GM12875 (cell line): ENCODE measurements around the gene SLC22A23.

ENCODE experiments used
- H3K4me3 ChIP-seq: one replicate; pipeline ENCODE4 v1.5.1; 2011; ENCODE audit warnings: low read depth, low read length, control low read depth
- TF ChIP-seq, protein P1 (sequence below): IDR thresholded peaks from 2 replicates; pipeline ENCODE4 v1.5.1; 2011; ENCODE audit warnings: low read depth, mild to moderate bottlenecking, control low read depth, inconsistent platforms, low read length, moderate library complexity, borderline replicate concordance; ENCODE audit not compliant: insufficient read depth

SLC22A23 gene

DNA sequence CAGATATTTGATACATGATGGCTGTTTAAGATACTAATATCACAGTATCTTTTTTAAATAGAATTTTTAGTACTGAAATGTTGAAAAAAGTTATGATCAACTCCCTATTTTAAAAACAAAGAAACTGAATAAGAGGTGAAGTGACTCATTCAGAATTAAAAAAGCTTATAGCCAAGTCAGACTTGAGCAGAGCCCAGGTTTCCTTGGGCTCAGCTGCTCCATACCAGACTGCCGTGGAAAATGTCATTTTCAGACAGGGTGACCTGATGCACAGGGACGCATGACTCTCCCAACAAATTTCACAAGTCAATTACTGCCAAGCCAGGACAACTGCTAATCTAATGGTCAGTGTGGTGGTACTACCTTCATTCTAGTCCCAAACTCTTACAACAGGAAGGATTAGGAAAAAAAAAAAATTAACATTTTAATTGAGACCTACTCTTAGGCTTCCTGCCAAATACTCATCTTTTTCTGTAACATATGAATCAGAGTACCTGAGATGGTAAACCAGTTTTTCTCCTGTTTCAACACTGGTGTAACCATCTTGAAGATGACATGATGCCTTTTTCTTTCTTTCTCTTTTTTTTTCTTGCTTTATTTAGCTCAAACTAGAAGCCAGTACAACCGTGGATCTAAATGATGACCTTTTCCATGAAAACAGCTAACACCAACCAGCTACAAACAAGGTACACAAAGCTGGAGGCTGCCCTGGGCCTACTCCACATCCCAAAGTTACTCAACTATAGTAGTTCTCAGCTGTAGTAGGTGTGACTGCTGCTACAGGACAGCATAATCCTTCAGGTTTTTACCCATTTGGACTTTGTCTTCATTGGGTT, 30.5 kb downstream of the SLC22A23 start:
- TF ChIP-seq, protein P1, sequence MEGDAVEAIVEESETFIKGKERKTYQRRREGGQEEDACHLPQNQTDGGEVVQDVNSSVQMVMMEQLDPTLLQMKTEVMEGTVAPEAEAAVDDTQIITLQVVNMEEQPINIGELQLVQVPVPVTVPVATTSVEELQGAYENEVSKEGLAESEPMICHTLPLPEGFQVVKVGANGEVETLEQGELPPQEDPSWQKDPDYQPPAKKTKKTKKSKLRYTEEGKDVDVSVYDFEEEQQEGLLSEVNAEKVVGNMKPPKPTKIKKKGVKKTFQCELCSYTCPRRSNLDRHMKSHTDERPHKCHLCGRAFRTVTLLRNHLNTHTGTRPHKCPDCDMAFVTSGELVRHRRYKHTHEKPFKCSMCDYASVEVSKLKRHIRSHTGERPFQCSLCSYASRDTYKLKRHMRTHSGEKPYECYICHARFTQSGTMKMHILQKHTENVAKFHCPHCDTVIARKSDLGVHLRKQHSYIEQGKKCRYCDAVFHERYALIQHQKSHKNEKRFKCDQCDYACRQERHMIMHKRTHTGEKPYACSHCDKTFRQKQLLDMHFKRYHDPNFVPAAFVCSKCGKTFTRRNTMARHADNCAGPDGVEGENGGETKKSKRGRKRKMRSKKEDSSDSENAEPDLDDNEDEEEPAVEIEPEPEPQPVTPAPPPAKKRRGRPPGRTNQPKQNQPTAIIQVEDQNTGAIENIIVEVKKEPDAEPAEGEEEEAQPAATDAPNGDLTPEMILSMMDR = no peak
- H3K4me3 ChIP-seq = no peak overlapping the region

DNA sequence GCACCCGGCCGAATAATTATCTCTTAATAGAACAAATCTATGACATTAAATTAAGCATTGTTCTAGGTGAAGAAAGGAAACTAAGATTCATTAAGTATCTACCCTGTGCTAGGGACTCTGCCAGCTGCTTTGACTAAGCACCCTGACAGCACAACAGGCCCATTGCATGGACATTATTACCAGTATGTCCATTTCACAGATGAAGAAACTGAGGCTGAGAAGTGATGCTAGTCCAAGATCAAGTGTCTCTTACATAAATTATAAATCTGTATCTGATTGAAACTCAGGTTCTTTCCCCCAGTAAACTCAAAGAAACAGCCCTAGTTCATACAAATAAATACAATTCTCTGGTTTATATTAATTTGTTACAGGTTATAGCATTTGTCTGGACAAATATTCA, 31.3 kb downstream of the SLC22A23 start:
- H3K4me3 ChIP-seq = no peak overlapping the region
- TF ChIP-seq, protein P1 = no peak

DNA sequence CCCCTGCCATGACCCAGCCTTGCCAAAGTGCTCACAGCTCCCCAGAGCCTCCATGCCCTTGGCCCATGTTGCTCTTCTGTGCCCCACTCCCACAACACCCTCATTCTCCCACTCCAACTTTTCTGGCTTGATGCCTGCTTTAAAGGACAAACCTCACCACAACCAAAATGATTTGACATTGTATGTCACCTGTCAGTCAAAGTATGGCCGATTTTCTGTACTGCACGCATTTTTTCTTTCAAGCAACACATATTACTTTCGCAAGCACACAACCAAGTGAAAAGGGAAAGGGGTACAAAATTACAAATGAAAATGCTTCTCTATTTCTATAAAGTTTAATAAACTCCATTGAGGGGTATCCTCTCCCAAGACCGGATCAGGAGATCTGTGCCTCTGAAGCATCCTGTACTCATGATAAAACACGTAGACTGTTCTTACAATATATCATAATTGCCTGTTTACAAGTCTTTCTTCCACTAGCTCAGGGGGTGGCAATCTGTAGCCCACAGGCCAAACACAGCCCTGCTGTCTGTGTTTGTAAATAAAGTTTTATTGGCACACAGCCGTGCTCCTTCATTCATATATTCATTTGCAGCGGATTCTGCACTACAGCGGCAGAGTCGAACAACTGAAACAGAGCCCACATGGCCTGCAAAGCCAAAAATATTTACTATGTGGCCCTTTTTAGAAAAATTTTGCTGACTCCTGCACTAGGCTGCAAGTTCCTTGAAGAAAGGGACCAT, 32.5 kb downstream of the SLC22A23 start:
- no peak overlapping the region for H3K4me3 ChIP-seq
- TF ChIP-seq, protein P1 = no peak

DNA sequence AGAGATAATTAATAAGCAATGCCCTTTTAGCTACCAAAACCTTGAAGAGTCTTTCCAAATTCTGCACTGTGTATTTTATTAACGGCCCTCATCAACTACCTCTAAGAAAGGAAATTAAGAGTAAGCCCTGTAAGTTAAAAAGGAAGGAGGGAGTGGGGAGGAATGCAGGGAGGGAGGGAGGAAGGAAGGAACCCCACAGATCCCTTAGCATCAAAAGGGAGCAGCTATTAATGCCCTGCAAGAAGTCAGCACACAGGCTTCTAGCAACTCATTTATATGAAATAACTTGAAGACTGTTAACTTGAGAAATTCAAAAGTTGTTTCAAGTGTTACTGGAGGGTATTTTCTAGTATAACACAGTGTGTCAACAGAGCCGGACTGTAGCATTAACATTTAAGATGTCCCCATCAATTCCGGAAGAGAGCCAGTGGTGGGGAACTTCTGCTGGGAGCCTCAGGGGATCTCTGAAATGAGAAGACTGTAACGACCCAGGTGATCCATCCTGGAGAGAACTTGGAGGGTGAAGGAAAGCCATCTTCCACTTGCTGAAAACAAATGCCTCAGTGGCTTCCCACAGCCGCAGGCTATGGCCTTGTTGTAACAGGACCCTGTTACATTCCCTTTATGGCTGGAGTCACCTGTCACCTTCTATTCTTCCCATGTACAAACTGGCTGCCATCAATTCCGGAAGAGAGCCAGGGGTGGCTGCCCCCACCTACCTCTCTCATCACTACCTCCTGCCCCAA, 33.2 kb downstream of the SLC22A23 start:
- TF ChIP-seq, protein P1 = no peak
- H3K4me3 ChIP-seq = no peak overlapping the region

DNA sequence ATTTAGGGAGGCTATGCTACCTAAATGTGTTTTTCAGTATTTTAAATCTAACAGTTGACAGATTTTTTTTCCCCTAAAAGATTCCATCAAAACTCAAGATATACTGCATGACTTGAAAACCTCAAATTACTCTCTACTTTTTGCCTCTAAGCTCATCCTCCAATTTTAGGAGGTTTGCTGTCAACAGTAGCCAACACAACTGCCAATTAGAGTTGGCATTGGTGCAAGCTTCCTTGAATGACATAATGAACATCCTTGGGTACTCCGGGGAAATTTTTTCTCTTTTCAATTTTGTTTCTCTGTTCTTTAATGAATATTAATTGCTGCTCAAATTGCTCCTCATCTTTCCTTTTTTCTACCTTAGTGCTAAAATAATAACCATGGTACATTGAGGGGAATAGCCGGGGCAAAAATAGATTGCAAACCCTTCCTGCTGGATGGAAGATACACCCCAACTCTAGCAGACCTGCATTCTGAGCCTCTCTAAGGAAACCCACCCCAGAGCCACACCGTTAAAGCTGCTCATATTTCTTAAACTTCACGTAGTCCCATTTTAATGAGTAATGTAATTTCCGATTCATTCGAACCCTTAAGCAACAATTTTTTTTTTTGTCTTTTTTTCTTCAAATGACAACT, 34.3 kb downstream of the SLC22A23 start:
- no peak overlapping the region for H3K4me3 ChIP-seq
- TF ChIP-seq, protein P1 = no peak

DNA sequence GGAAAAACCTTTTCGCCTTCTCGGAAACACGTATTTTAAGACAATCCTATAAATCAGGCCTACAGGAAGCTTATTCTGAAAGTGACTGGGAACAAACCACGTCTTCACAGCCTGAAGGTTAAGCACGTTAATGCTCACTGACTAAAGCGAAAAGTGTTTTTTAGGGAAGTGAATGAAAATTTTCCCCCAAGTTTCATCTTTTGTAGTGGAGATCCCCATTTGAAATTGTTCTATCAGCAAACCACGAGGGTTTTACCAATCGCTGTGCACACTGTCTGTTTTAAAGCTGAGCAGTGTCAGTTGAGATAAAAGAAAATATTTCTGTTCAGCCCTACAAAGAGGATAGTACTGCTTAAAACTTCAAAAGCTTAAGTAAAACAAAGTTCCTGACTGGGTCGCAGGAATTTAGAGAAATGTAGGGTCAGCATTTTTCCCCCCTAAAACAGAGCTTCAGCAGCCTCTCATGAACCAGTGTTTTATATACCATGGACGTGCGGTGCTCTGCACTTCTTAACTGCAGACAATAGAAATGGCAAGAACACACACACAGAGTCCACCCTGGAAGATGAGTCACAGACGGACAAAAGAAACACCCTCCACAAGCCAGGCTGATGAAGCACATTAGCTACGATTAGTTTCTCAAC, 34.9 kb downstream of the SLC22A23 start:
- H3K4me3 ChIP-seq = no peak overlapping the region
- TF ChIP-seq, protein P1 = no peak
